Trophoblast cell (in vitro differentiated cells and primary cell): ENCODE measurements around the gene CBL.
A peak's percentile ranks its signal among the peaks of the same experiment; 100 is the strongest.

Source experiments
- DNase-seq, 2 donors: peaks; one replicate each; pipeline ENCODE4 v3.0.0-alpha.2; 2016
- H2AFZ ChIP-seq: 2 replicates; pipeline ENCODE4 v1.6.1; 2013; ENCODE audit warnings: low read length, moderate library complexity, mild to moderate bottlenecking; ENCODE audit not compliant: insufficient read depth, poor library complexity
- H2AK5ac ChIP-seq: 2 replicates; pipeline ENCODE4 v1.6.1; 2013; ENCODE audit warnings: mild to moderate bottlenecking, low read length
- H2BK120ac ChIP-seq: 2 replicates; pipeline ENCODE4 v1.6.1; 2013; ENCODE audit warnings: low read length, mild to moderate bottlenecking, moderate library complexity; ENCODE audit not compliant: insufficient read depth, poor library complexity
- H2BK12ac ChIP-seq: 2 replicates; pipeline ENCODE4 v1.6.1; 2013; ENCODE audit warnings: mild to moderate bottlenecking, low read length, moderate library complexity
- H2BK5ac ChIP-seq: 2 replicates; pipeline ENCODE4 v1.6.1; 2013; ENCODE audit warnings: low read length, low read depth, moderate library complexity, mild to moderate bottlenecking; ENCODE audit not compliant: poor library complexity
- H3K14ac ChIP-seq: 2 replicates; pipeline ENCODE4 v1.6.1; 2013; ENCODE audit warnings: mild to moderate bottlenecking, low read length
- H3K18ac ChIP-seq: 2 replicates; pipeline ENCODE4 v1.6.1; 2013; ENCODE audit warnings: mild to moderate bottlenecking, low read length
- H3K23ac ChIP-seq: 2 replicates; pipeline ENCODE4 v1.6.1; 2013; ENCODE audit warnings: low read length
- H3K27ac ChIP-seq: 2 replicates; pipeline ENCODE4 v1.5.1; 2013; ENCODE audit warnings: low read depth, mild to moderate bottlenecking, inconsistent platforms, low read length, moderate library complexity
- H3K27me3 ChIP-seq: 2 replicates; pipeline ENCODE4 v1.6.1; 2013; ENCODE audit warnings: inconsistent platforms, mild to moderate bottlenecking, low read length, moderate library complexity; ENCODE audit not compliant: insufficient read depth
- H3K36me3 ChIP-seq, 2 experiments: 1 replicate in 1 of 2; 2 replicates in 1 of 2; pipeline ENCODE4 v1.6.1; 2013; ENCODE audit warnings: low read length in 2 of 2, mild to moderate bottlenecking in 2 of 2, moderate library complexity in 1 of 2; ENCODE audit not compliant: insufficient read depth in 2 of 2, control insufficient read depth in 1 of 2
- H3K4ac ChIP-seq: 2 replicates; pipeline ENCODE4 v1.6.1; 2013; ENCODE audit warnings: low read depth, mild to moderate bottlenecking, low read length, moderate library complexity
- H3K4me1 ChIP-seq, 2 experiments: 1 replicate in 1 of 2; 2 replicates in 1 of 2; pipeline ENCODE4 v1.6.1; 2013; ENCODE audit warnings: low read length in 2 of 2, mild to moderate bottlenecking in 2 of 2, moderate library complexity in 1 of 2; ENCODE audit not compliant: insufficient read depth in 2 of 2, control insufficient read depth in 1 of 2
- H3K4me2 ChIP-seq: 2 replicates; pipeline ENCODE4 v1.6.1; 2013; ENCODE audit warnings: inconsistent platforms, mild to moderate bottlenecking, low read length, moderate library complexity
- H3K4me3 ChIP-seq: 2 replicates; pipeline ENCODE4 v1.5.1; 2013; ENCODE audit warnings: mild to moderate bottlenecking, low read depth, low read length, inconsistent platforms
- H3K79me1 ChIP-seq: one replicate; pipeline ENCODE4 v1.6.1; 2013; ENCODE audit warnings: low read length
- H3K79me2 ChIP-seq: 2 replicates; pipeline ENCODE4 v1.6.1; 2013; ENCODE audit warnings: low read length, mild to moderate bottlenecking; ENCODE audit not compliant: control insufficient read depth, insufficient read depth, poor library complexity
- H3K9ac ChIP-seq: 2 replicates; pipeline ENCODE4 v1.6.1; 2013; ENCODE audit warnings: mild to moderate bottlenecking, low read length
- H3K9me3 ChIP-seq: 2 replicates; pipeline ENCODE4 v1.6.1; 2013; ENCODE audit warnings: low read depth, mild to moderate bottlenecking, control low read depth, inconsistent platforms, low read length; ENCODE audit not compliant: insufficient read depth
- H4K12ac ChIP-seq: 2 replicates; pipeline ENCODE4 v1.6.1; 2013; ENCODE audit warnings: low read depth, mild to moderate bottlenecking, low read length, moderate library complexity
- H4K8ac ChIP-seq: 2 replicates; pipeline ENCODE4 v1.6.1; 2013; ENCODE audit warnings: low read depth, mild to moderate bottlenecking, low read length, moderate library complexity
- H4K91ac ChIP-seq: one replicate; pipeline ENCODE4 v1.6.1; 2013; ENCODE audit warnings: low read depth, mild to moderate bottlenecking, low read length, moderate library complexity
- WGBS: extraction: QIAGEN DNeasy Blood & Tissue Kit; methylation state at CpG from one replicate; pipeline ENCODE4 v1.1.7; 2013; ENCODE audit warnings: missing lambda C conversion rate; ENCODE audit not compliant: insufficient read length, insufficient coverage; ENCODE audit errors: extremely low coverage; 5-methylcytosine and 5-hydroxymethylcytosine counted together

Gene CBL

GRCh38 chr11:119193001-119193400, 13.1 kb upstream of the CBL start:
- Histone ChIP-seq H4K12ac (no peak overlapping the region), H3K79me1 (no peaks in the 10 kb centered on the region), H4K8ac (no peak overlapping the region), H3K27ac (no peak overlapping the region), H3K4me2 (no peak overlapping the region), H4K91ac (no peak overlapping the region), H3K4me3 (no peak overlapping the region), H2BK120ac (no peak overlapping the region), H2BK5ac (no peak overlapping the region), H3K27me3 (no peaks in the 10 kb centered on the region), H3K9ac (no peak overlapping the region), H2BK12ac (no peak overlapping the region), H3K18ac (no peak overlapping the region), H3K36me3 (no peaks in the 10 kb centered on the region), H3K23ac (no peak overlapping the region), H3K79me2 (no peaks in the 10 kb centered on the region), H3K9me3 (peaks cover 4% of the 10 kb centered on the region), H2AK5ac (no peak overlapping the region), H2AFZ (no peak overlapping the region), H3K4ac (no peak overlapping the region), H3K14ac (no peak overlapping the region), H3K4me1 (no peaks in the 10 kb centered on the region)
- no CpG with 5 or more reads among the region's 5 CpGs for WGBS
- no peak for DNase-seq

DNA sequence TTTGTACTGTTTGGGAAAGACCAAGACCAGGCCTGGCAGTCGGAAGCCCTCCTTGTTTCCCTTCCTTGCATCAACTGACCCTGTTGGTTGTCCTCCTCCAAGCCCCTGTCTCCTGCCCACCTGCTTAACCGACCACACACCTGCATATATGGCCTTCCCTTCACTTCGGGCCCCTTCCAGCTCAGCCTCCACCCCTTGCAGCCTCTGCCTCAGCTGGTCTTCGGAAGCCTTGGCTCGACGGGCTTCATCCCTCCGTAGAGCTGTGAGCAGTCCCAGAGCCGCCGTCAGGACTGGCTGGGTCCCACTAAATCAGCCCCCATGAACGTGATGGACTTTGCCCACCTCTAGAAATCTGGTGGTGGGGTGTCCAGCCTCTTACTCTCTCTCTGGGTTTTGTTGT, 12.5 kb upstream of the CBL start:
- Histone ChIP-seq H3K4ac (no peak overlapping the region), H3K27me3 (no peaks in the 10 kb centered on the region), H3K4me1 (peaks cover 0 to 1% of the 10 kb centered on the region in 2 experiments), H3K14ac (no peak overlapping the region), H3K18ac (no peak overlapping the region), H4K8ac (no peak overlapping the region), H3K23ac (no peak overlapping the region), H2AK5ac (no peak overlapping the region), H3K27ac (no peak overlapping the region), H2BK120ac (no peak overlapping the region), H4K12ac (no peak overlapping the region), H2BK12ac (no peak overlapping the region), H3K36me3 (no peaks in the 10 kb centered on the region), H2AFZ (no peak overlapping the region), H4K91ac (no peak overlapping the region), H2BK5ac (no peak overlapping the region), H3K4me3 (no peak overlapping the region), H3K4me2 (no peak overlapping the region), H3K9me3 (peaks cover 4% of the 10 kb centered on the region), H3K79me1 (no peaks in the 10 kb centered on the region), H3K9ac (no peak overlapping the region), H3K79me2 (no peaks in the 10 kb centered on the region)
- no peak for DNase-seq
- no CpG with 5 or more reads among the region's 10 CpGs for WGBS

GRCh38 chr11:119194811-119195440, 11.2 kb upstream of the CBL start:
- Histone ChIP-seq H2BK12ac (no peak overlapping the region), H3K27me3 (no peaks in the 10 kb centered on the region), H4K12ac (no peak overlapping the region), H2AK5ac (no peak overlapping the region), H3K23ac (no peak overlapping the region), H2AFZ (no peak overlapping the region), H3K79me2 (no peaks in the 10 kb centered on the region), H3K4me3 (no peak overlapping the region), H2BK120ac (no peak overlapping the region), H3K4me2 (no peak overlapping the region), H3K4ac (no peak overlapping the region), H3K9me3 (peaks cover 1% of the 10 kb centered on the region), H3K4me1 (peaks cover 3 to 4% of the 10 kb centered on the region in 2 experiments), H3K79me1 (no peaks in the 10 kb centered on the region), H3K27ac (no peak overlapping the region), H2BK5ac (no peak overlapping the region), H3K36me3 (no peaks in the 10 kb centered on the region), H3K9ac (no peak overlapping the region), H4K91ac (no peak overlapping the region), H4K8ac (no peak overlapping the region), H3K14ac (no peak overlapping the region), H3K18ac (no peak overlapping the region)
- DNase-seq = peak in 1 of 2 donors; percentile 22
- WGBS = no CpG with 5 or more reads among the region's 7 CpGs

- no peaks in the 10 kb centered on the region for H3K79me2 ChIP-seq
- H3K36me3 ChIP-seq = no peaks in the 10 kb centered on the region
- no peak overlapping the region for H3K9ac ChIP-seq
- H3K27ac ChIP-seq = no peak overlapping the region
- no peak overlapping the region for H2AFZ ChIP-seq
- H3K27me3 ChIP-seq = no peaks in the 10 kb centered on the region
- H3K4me1 ChIP-seq = peaks cover 3 to 4% of the 10 kb centered on the region in 2 experiments
- H4K91ac ChIP-seq = no peak overlapping the region
- no peak overlapping the region for H3K14ac ChIP-seq
- no peak overlapping the region for H3K4me2 ChIP-seq
- H3K18ac ChIP-seq = no peak overlapping the region
- H2BK12ac ChIP-seq = no peak overlapping the region
- no peak overlapping the region for H4K12ac ChIP-seq
- no peak overlapping the region for H2BK120ac ChIP-seq
- no peaks in the 10 kb centered on the region for H3K79me1 ChIP-seq
- no peak overlapping the region for H3K23ac ChIP-seq
- H2BK5ac ChIP-seq = no peak overlapping the region
- peak; percentile 66 to 72 for DNase-seq
- no peak overlapping the region for H3K4me3 ChIP-seq
- H3K9me3 ChIP-seq = peaks cover 1% of the 10 kb centered on the region
- WGBS = no CpG with 5 or more reads among the region's 6 CpGs
- no peak overlapping the region for H2AK5ac ChIP-seq
- H3K4ac ChIP-seq = no peak overlapping the region
- H4K8ac ChIP-seq = no peak overlapping the region
Observed at GRCh38 chr11:119195680-119196079, 10.5 kb upstream of the CBL start.
